HEK293 (cell line): Measurements from ENCODE around the gene PNPLA2.

Experiments
- PRDM1 ChIP-seq: fragments of 450-650 bp; formaldehyde crosslinking; IDR thresholded peaks from 2 replicates; pipeline ENCODE4; 2016; ENCODE audit warnings: missing biosample characterization, missing genetic modification characterization
- YY1 ChIP-seq: fragments of 450-650 bp; formaldehyde crosslinking; IDR thresholded peaks from 2 replicates; pipeline ENCODE4 v1.5.1; 2018; ENCODE audit warnings: missing biosample characterization, missing genetic modification characterization
- ZNF114 ChIP-seq: fragments of 450-650 bp; formaldehyde crosslinking; IDR thresholded peaks from 2 replicates; pipeline ENCODE4 v1.5.0; 2017; ENCODE audit warnings: missing biosample characterization, missing genetic modification characterization
- ZNF558 ChIP-seq: fragments of 450-650 bp; formaldehyde crosslinking; IDR thresholded peaks from 2 replicates; pipeline ENCODE4 v1.5.1; 2016; ENCODE audit warnings: missing biosample characterization, missing genetic modification characterization
- ZNF561 ChIP-seq: fragments of 450-650 bp; IDR thresholded peaks from 2 replicates; pipeline ENCODE4 v1.5.1; 2018; ENCODE audit warnings: missing biosample characterization, missing genetic modification characterization, borderline replicate concordance
- TF ChIP-seq, protein P1 (sequence below): fragments of 450-650 bp; formaldehyde crosslinking; IDR thresholded peaks from 2 replicates; pipeline ENCODE4 v1.5.1; 2016; ENCODE audit warnings: missing biosample characterization, missing genetic modification characterization

- TF ChIP-seq, protein P1, sequence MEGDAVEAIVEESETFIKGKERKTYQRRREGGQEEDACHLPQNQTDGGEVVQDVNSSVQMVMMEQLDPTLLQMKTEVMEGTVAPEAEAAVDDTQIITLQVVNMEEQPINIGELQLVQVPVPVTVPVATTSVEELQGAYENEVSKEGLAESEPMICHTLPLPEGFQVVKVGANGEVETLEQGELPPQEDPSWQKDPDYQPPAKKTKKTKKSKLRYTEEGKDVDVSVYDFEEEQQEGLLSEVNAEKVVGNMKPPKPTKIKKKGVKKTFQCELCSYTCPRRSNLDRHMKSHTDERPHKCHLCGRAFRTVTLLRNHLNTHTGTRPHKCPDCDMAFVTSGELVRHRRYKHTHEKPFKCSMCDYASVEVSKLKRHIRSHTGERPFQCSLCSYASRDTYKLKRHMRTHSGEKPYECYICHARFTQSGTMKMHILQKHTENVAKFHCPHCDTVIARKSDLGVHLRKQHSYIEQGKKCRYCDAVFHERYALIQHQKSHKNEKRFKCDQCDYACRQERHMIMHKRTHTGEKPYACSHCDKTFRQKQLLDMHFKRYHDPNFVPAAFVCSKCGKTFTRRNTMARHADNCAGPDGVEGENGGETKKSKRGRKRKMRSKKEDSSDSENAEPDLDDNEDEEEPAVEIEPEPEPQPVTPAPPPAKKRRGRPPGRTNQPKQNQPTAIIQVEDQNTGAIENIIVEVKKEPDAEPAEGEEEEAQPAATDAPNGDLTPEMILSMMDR (tag by site-specific recombination) = no peak
- no peak for TF ChIP-seq ZNF561 (tag by site-specific recombination)
- TF ChIP-seq PRDM1 (tag by site-specific recombination) = no peak
- no peak for TF ChIP-seq YY1 (tag by site-specific recombination)
- TF ChIP-seq ZNF558 (tag by site-specific recombination) = no peak
- no peak for TF ChIP-seq ZNF114 (tag by site-specific recombination)
Observed at GRCh38 chr11:776263-776560, 42.5 kb upstream of the PNPLA2 start.
